PC-9 (cell line): ENCODE measurements around the gene PROK2. TPM values are rescaled to one million over a fixed set of nuclear protein-coding genes. Genes with fewer than 3 reads are reported as not detected.

Experiments
- BruUV-seq: library from RNA; stranded (reverse); fragments of 400-500 nt; replicated peaks from 2 replicates; lab custom pipeline; 2021; lab: Mats Ljungman, UMichigan
- CTCF ChIA-PET: fragments of 300-600 bp; sonication (Branson Sonifier 250); formaldehyde crosslinking; loops from one replicate; lab custom pipeline; 2022; ENCODE audit warnings: antibody characterized with exemption; lab: Charles Lee
- POLR2A ChIA-PET: fragments of 300-600 bp; sonication (Branson Sonifier 250); formaldehyde crosslinking; loops from one replicate; lab custom pipeline; 2022; ENCODE audit warnings: antibody characterized with exemption; ENCODE audit not compliant: unreplicated experiment; lab: Charles Lee
- DNase-seq, 2 experiments: peaks; one replicate each; pipeline versions ENCODE4 v3.0.0 to v3.0.0-alpha.2; 2015 to 2022; ENCODE audit warnings: mixed read lengths in 1 of 2
- H2AFZ ChIP-seq: fragments of 200-600 bp; sonication (generic); 2 replicates; pipeline ENCODE4 v1.8.1; 2017; ENCODE audit warnings: antibody characterized with exemption
- H3F3A ChIP-seq: fragments of 200-600 bp; sonication (generic); 2 replicates; pipeline ENCODE4 v1.8.1; 2017; ENCODE audit warnings: antibody characterized with exemption, mild to moderate bottlenecking, low read depth; ENCODE audit not compliant: insufficient read depth
- H3K27ac ChIP-seq: fragments of 200-600 bp; sonication (generic); 2 replicates; pipeline ENCODE4 v1.6.1; 2016; ENCODE audit warnings: mixed run types
- H3K27me3 ChIP-seq: fragments of 200-600 bp; sonication (generic); 2 replicates; pipeline ENCODE4 v1.6.1; 2016; ENCODE audit warnings: low read depth, mixed run types; ENCODE audit not compliant: insufficient read depth
- H3K36me3 ChIP-seq: fragments of 200-600 bp; sonication (generic); 2 replicates; pipeline ENCODE4 v1.6.1; 2016; ENCODE audit warnings: low read depth, mixed run types
- H3K4me1 ChIP-seq: fragments of 200-600 bp; sonication (generic); replicated peaks from 2 replicates; pipeline ENCODE4 v1.6.1; 2016; ENCODE audit warnings: mixed run types; ENCODE audit not compliant: insufficient read depth
- H3K4me2 ChIP-seq: fragments of 200-600 bp; sonication (generic); 2 replicates; pipeline ENCODE4 v1.6.1; 2017; ENCODE audit warnings: mixed run types
- H3K4me3 ChIP-seq: fragments of 200-600 bp; sonication (generic); 2 replicates; pipeline ENCODE4 v1.6.1; 2016; ENCODE audit warnings: mixed run types
- H3K79me2 ChIP-seq: fragments of 200-600 bp; sonication (generic); 2 replicates; pipeline ENCODE4 v1.6.1; 2017; ENCODE audit warnings: low read depth, mixed run types
- H3K9me2 ChIP-seq: fragments of 200-600 bp; sonication (generic); 2 replicates; pipeline ENCODE4 v1.8.1; 2017; ENCODE audit warnings: mild to moderate bottlenecking; ENCODE audit not compliant: insufficient read depth
- H3K9me3 ChIP-seq: fragments of 200-600 bp; sonication (generic); 2 replicates; pipeline ENCODE4 v1.8.1; 2016; ENCODE audit warnings: low read depth; ENCODE audit not compliant: insufficient read depth
- H4K20me1 ChIP-seq: fragments of 200-600 bp; sonication (generic); 2 replicates; pipeline ENCODE4 v1.8.1; 2017; ENCODE audit not compliant: insufficient read depth
- EZH2 ChIP-seq: fragments of 200-600 bp; sonication (generic); IDR thresholded peaks from 2 replicates; pipeline ENCODE4 v1.8.0; 2017; ENCODE audit warnings: antibody characterized with exemption, low read depth
- intact Hi-C: fragments of 100-400 bp; cut with micrococcal nuclease; formaldehyde crosslinking; loops from one replicate; pipeline ENCODE4 v1.10.0; 2022; ENCODE audit not compliant: unreplicated experiment
- total RNA-seq: library from RNA; stranded (reverse); gene quantifications from 2 replicates; pipeline ENCODE4 v1.2.3, GENCODE V29; 2021
- TF ChIP-seq, protein P1 (sequence below): fragments of 200-600 bp; sonication (generic); conservative IDR thresholded peaks from 2 replicates; pipeline ENCODE4 v1.6.1; 2017; ENCODE audit warnings: mixed run types, antibody characterized with exemption, mild to moderate bottlenecking, moderate library complexity

The PROK2 gene
- total RNA-seq, 1 experiment from 2014 or later, result not detected

DNA sequence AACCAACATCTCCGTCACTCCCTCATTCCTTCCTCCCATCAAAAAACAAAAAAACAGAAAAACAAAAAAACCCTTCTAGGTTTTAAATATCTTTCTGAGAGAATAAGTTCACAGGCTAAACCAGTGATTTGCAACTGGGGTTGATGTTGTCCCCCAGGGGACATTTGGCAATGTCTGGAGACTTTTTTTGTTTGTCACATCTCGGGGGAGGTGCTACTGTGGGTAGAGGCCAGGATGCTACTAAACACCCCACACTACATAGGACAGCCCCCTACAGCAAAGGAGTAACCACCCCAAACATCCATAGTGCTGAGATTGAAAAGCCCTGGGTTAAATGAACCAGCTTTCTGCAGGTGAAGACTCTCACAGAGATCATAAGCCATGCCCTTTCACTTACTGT, 17.0 kb upstream of the PROK2 start:
- Histone ChIP-seq H2AFZ (no peak overlapping the region), H3K4me1 (no peaks in the 10 kb centered on the region), H3F3A (no peaks in the 10 kb centered on the region), H3K79me2 (no peaks in the 10 kb centered on the region), H3K4me2 (no peak overlapping the region), H3K9me2 (no peaks in the 10 kb centered on the region), H3K27me3 (peaks cover 3% of the 10 kb centered on the region; the same call in 1 of the 2 replicates), H4K20me1 (no peaks in the 10 kb centered on the region), H3K9me3 (no peaks in the 10 kb centered on the region), H3K36me3 (no peaks in the 10 kb centered on the region), H3K27ac (no peak overlapping the region), H3K4me3 (no peak overlapping the region)
- ChIA-PET CTCF (no interaction called here), POLR2A (no interaction called here)
- no peak for TF ChIP-seq EZH2
- TF ChIP-seq, protein P1, sequence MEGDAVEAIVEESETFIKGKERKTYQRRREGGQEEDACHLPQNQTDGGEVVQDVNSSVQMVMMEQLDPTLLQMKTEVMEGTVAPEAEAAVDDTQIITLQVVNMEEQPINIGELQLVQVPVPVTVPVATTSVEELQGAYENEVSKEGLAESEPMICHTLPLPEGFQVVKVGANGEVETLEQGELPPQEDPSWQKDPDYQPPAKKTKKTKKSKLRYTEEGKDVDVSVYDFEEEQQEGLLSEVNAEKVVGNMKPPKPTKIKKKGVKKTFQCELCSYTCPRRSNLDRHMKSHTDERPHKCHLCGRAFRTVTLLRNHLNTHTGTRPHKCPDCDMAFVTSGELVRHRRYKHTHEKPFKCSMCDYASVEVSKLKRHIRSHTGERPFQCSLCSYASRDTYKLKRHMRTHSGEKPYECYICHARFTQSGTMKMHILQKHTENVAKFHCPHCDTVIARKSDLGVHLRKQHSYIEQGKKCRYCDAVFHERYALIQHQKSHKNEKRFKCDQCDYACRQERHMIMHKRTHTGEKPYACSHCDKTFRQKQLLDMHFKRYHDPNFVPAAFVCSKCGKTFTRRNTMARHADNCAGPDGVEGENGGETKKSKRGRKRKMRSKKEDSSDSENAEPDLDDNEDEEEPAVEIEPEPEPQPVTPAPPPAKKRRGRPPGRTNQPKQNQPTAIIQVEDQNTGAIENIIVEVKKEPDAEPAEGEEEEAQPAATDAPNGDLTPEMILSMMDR, result no peak
- intact Hi-C loops, result no loop called here
- DNase-seq, result no peak
- no TSS peak for BruUV-seq

DNA sequence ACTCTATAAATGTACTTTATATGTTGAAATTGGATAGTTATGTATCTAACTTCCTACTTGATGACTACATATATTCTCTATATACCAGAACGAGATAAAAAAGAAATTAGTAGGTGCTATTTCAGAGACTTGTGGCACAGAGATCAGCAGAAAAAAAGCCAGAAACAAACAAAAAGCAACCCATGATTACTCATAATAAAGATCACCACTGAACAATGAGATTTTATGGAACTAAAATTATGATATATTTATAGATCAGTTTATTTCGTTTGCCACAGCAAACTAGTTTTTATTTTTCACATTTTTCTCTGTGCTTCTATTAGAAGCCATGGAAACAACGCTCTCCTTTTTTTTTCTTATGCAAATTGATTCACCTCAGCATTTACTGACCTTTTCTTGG, 15.1 kb upstream of the PROK2 start:
- Histone ChIP-seq H3K4me3 (no peak overlapping the region), H2AFZ (no peak overlapping the region), H3K9me3 (no peaks in the 10 kb centered on the region), H3K4me1 (no peaks in the 10 kb centered on the region), H3K36me3 (no peaks in the 10 kb centered on the region), H3K27ac (no peak overlapping the region), H3K9me2 (no peaks in the 10 kb centered on the region), H3F3A (no peaks in the 10 kb centered on the region), H3K27me3 (peaks cover 6% of the 10 kb centered on the region), H4K20me1 (no peaks in the 10 kb centered on the region), H3K4me2 (no peak overlapping the region), H3K79me2 (no peaks in the 10 kb centered on the region)
- intact Hi-C loops, result no loop called here
- CTCF ChIA-PET, result no interaction called here
- BruUV-seq, result no TSS peak
- no peak for DNase-seq
- POLR2A ChIA-PET, result no interaction called here
- TF ChIP-seq EZH2, result no peak
- TF ChIP-seq, protein P1, result no peak

DNA sequence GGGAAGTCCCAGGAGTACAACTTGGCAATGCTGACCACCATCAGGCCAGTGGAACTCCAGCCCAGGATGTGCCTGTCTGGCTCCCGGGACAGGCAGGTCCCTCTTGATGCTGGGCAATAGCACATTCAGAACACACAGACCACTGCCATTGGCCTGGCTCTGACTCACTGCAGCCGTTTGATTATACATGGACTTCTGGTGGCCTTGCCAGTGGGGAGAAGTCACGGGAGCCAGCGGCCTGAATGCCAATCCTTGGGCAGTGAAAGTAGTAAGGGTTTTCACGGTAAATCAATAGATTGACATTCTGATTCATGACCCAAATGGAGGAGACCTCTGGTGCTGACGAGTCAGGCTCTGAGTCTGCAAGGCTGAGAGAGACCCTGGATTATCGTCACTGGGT, 12.5 kb upstream of the PROK2 start:
- H3K9me3 ChIP-seq, result no peaks in the 10 kb centered on the region
- ChIA-PET POLR2A (no interaction called here), CTCF (no interaction called here)
- no peaks in the 10 kb centered on the region for H3K79me2 ChIP-seq
- H3K36me3 ChIP-seq, result no peaks in the 10 kb centered on the region
- no peak for DNase-seq
- no peak overlapping the region for H3K4me3 ChIP-seq
- TF ChIP-seq, protein P1, result no peak
- TF ChIP-seq EZH2, result no peak
- no TSS peak for BruUV-seq
- no peaks in the 10 kb centered on the region for H3K9me2 ChIP-seq
- no peak overlapping the region for H2AFZ ChIP-seq
- no peaks in the 10 kb centered on the region for H3K4me1 ChIP-seq
- H3K4me2 ChIP-seq, result no peak overlapping the region
- H3K27me3 ChIP-seq, result peaks cover 6% of the 10 kb centered on the region
- intact Hi-C loops, result no loop called here
- no peak overlapping the region for H3K27ac ChIP-seq
- H4K20me1 ChIP-seq, result no peaks in the 10 kb centered on the region
- no peaks in the 10 kb centered on the region for H3F3A ChIP-seq
